Nephron (organoid): ENCODE data around the gene MAPK8IP1.

ENCODE experiments used
- H3K27ac Mint-ChIP-seq, 3 experiments: 2 replicates each; pipeline ENCODE4 v1.8.0; 2020; ENCODE audit warnings: mixed read lengths in 3 of 3, mild to moderate bottlenecking in 2 of 3, moderate library complexity in 1 of 3
- H3K27me3 Mint-ChIP-seq: 2 replicates; pipeline ENCODE4 v1.8.0; 2021; ENCODE audit warnings: low read depth, mild to moderate bottlenecking, moderate library complexity, mixed read lengths
- H3K36me3 Mint-ChIP-seq: 2 replicates; pipeline ENCODE4 v1.8.0; 2020; ENCODE audit warnings: low read depth, mixed read lengths
- H3K4me1 Mint-ChIP-seq: 2 replicates; pipeline ENCODE4 v1.8.0; 2020; ENCODE audit warnings: mixed read lengths
- H3K4me3 Mint-ChIP-seq, 3 experiments: 2 replicates each; pipeline ENCODE4 v1.8.0; 2020; ENCODE audit warnings: mild to moderate bottlenecking in 3 of 3, mixed read lengths in 3 of 3, moderate library complexity in 2 of 3
- H3K9me3 Mint-ChIP-seq: 2 replicates; pipeline ENCODE4 v1.8.0; 2020; ENCODE audit warnings: mixed read lengths
- TF ChIP-seq, protein P1 (sequence below), 3 experiments: fragments of 200-600 bp; sonication (generic); IDR thresholded peaks; one replicate each; pipeline ENCODE4 v1.5.0; 2021; ENCODE audit warnings: antibody characterized with exemption in 3 of 3; ENCODE audit not compliant: unreplicated experiment in 3 of 3

MAPK8IP1 gene

DNA sequence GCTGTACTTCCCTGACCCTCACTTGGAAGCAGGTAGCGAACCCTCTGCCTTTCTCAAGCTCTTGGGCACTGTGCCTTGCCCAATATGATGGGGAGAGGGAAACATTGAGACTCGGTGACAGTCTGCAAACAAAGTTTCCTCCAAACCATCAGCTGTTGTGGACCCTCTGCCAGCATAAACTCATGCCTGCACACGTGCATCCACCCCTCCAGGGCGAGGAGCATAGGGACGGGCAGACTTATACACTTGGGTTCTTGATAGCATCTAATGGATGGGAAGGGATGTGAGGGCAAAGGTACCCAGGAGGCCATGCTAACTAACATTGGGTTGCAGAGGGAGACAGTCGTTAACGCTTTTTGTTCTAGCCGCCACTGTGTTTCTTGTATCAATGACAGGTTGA, 8.2 kb upstream of the MAPK8IP1 start:
- Mint-ChIP-seq H3K4me1 (peaks cover 13% of the 10 kb centered on the region), H3K27ac (no peak overlapping the region), H3K36me3 (peaks cover 53% of the 10 kb centered on the region), H3K9me3 (no peaks in the 10 kb centered on the region), H3K27me3 (no peaks in the 10 kb centered on the region), H3K4me3 (no peak overlapping the region)
- TF ChIP-seq, protein P1, sequence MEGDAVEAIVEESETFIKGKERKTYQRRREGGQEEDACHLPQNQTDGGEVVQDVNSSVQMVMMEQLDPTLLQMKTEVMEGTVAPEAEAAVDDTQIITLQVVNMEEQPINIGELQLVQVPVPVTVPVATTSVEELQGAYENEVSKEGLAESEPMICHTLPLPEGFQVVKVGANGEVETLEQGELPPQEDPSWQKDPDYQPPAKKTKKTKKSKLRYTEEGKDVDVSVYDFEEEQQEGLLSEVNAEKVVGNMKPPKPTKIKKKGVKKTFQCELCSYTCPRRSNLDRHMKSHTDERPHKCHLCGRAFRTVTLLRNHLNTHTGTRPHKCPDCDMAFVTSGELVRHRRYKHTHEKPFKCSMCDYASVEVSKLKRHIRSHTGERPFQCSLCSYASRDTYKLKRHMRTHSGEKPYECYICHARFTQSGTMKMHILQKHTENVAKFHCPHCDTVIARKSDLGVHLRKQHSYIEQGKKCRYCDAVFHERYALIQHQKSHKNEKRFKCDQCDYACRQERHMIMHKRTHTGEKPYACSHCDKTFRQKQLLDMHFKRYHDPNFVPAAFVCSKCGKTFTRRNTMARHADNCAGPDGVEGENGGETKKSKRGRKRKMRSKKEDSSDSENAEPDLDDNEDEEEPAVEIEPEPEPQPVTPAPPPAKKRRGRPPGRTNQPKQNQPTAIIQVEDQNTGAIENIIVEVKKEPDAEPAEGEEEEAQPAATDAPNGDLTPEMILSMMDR (IDR thresholded peaks at IDR 0.05; ENCODE audit: unreplicated experiment in 3 of 3): no peak

DNA sequence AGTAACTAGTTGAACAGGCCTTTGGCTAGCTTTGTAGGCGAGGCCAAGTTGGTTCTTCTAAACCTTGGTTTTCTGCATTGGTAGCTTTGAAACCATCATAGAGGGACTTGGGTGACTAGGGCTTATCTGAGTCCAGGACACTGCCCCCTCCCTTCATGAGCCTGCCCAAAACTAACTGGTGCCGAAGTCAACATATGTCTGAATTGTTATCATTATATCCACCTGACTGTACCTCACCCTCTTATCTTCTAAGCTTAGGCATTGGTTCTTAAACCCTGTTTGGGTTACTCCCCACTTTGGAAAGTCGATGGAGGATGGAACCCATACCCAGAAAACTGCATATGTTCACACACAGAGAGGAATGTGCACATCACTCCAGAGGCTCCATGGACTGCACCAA, 7.6 kb upstream of the MAPK8IP1 start:
- H3K27me3 Mint-ChIP-seq: no peaks in the 10 kb centered on the region
- no peak overlapping the region for H3K27ac Mint-ChIP-seq
- no peak overlapping the region for H3K4me3 Mint-ChIP-seq

DNA sequence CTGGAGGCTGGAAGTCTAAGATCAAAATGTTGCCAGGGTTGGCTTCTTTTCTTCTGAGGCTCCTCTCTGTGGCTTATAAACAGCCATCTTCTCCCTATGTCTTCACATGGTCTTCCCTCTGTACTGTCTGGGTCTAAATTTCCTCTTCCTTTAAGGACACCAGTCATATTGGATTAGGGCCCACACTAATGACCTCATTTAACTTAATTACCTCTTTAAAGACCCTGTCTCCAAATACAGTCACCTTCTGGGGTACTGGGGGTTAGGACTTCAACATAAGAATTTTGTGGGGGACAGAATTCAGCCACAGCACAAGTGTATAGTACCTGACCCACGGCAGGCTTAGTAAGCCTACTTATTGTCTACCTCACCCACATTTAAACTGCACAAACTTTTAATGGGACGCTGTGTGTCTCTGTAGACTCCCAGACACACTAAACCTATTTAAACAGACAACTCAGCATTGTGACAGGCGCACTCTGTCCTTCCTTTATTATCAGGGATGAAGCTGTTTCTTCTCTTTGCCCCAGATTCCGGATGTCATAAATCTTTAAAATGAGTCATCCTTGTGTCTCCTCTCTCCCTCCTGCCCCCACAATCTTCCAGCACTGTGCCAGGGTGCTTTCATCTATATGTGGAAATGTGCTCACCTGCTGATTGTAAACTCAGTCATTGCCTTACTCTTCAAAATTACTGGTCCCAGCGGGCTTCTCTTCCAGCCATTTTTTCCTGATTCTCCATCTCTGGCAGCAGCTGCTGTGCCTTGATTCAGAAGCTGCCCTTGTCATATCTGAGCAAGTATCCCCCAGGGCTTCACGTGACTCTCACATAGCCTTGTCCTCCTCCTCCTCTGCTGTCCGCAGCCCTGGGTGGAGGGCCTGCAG, 5.4 kb upstream of the MAPK8IP1 start:
- Mint-ChIP-seq H3K9me3 (no peaks in the 10 kb centered on the region), H3K27ac (no peak overlapping the region), H3K27me3 (peaks cover 12% of the 10 kb centered on the region), H3K4me3 (no peak overlapping the region), H3K4me1 (peaks cover 13% of the 10 kb centered on the region), H3K36me3 (peaks cover 45% of the 10 kb centered on the region)
- TF ChIP-seq, protein P1 (IDR thresholded peaks at IDR 0.05; ENCODE audit: unreplicated experiment in 3 of 3): no peak

More for the DNA sequence above, 7.6 kb upstream of the MAPK8IP1 start:
- no peaks in the 10 kb centered on the region for H3K9me3 Mint-ChIP-seq
- peaks cover 55% of the 10 kb centered on the region for H3K36me3 Mint-ChIP-seq
- TF ChIP-seq, protein P1 (IDR thresholded peaks at IDR 0.05; ENCODE audit: unreplicated experiment in 3 of 3): no peak
- peaks cover 13% of the 10 kb centered on the region for H3K4me1 Mint-ChIP-seq

DNA sequence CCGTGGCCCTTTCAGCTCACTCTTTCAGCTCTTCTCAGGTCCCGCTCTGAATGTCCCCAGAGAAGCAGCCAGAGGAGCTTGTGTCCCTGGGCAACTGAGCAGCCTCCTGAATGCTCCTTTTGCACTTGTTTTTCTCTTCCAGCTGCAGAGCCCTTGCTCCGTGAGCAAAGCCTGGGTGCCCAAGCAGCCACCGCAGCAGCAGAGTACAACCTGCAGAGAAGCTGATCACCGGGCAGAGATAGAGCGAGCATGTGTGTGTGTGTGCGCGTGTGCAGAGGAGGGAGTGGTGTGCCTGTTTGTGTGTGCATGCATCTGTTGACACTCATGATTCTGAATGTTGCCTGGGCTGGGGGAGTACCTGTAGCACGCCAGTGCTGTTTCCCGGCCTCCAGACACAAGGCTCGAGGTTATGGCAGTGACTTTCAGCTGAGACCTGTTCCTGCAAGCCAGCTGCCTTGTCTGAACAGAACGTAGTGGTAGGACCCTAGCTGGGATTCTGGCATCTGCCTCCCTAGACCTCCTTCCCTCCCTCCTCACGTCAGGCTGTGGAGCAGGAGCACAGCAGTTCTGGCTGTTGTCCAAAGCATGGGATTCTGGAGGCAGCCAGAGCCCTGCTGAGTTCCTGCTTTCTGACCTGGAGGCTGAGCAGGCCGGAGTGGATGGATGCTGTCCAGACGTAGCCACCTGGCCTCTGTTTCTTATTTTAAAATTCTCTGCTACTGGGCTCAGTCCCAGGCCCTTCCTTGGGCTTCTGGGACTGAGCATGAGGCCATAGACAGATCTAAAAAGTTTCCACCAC, 4.5 kb upstream of the MAPK8IP1 start:
- Mint-ChIP-seq H3K36me3 (peaks cover 40% of the 10 kb centered on the region), H3K9me3 (no peaks in the 10 kb centered on the region), H3K27ac (peak overlapping the region in 1 of 3 experiments; percentile 13), H3K27me3 (peaks cover 15% of the 10 kb centered on the region), H3K4me3 (no peak overlapping the region), H3K4me1 (peaks cover 17% of the 10 kb centered on the region)
- TF ChIP-seq, protein P1 (IDR thresholded peaks at IDR 0.05; ENCODE audit: unreplicated experiment in 3 of 3): no peak

DNA sequence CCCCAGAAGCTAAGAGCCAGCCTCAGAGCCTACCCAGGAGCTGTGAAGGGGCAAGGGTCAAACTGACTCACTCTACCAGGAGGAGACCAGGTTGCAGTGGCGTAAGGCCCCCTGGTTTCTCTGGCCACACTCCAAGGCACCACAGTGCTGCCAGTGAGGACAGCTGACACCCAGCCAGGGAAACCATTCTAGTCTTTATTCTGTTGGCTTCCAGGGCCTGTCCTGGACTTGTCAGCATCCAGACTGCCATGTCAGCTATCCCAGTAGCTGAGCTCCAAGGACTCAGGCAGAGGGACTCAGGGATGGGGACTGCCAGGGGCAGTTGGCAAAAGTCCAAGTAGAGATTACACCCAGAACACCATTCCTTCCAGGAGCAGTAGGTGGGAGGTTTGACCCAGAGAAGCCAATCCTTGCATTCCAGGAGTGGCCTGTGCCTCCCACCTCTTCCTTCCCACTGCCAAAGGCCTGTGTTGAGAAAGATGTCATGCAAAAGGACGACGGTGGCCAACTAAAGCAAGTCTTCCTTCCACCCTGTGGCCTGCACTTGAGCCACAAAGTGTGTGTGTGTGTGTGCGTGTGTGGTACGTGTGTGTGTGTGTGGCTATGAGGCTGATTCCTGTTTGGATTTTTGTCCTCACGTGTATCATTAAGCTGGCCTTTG, 3.6 kb upstream of the MAPK8IP1 start:
- Mint-ChIP-seq H3K4me3 (peak overlapping the region in 2 of 3 experiments; percentile 15 to 34), H3K27ac (no peak overlapping the region), H3K4me1 (peaks cover 17% of the 10 kb centered on the region), H3K9me3 (no peaks in the 10 kb centered on the region), H3K27me3 (peaks cover 20% of the 10 kb centered on the region), H3K36me3 (peaks cover 36% of the 10 kb centered on the region)
- TF ChIP-seq, protein P1 (IDR thresholded peaks at IDR 0.05; ENCODE audit: unreplicated experiment in 3 of 3): no peak
